ENCODE results near the gene KLF14. TPM values are rescaled to one million over a fixed set of nuclear protein-coding genes. Genes with fewer than 3 reads are reported as not detected.
"Not testable (repeated sequence)": the region's sequence is repeated elsewhere in the genome, so short reads cannot be mapped to it uniquely, and the experiment has no call there.

The KLF14 gene
- total RNA-seq, result not detected

DNA sequence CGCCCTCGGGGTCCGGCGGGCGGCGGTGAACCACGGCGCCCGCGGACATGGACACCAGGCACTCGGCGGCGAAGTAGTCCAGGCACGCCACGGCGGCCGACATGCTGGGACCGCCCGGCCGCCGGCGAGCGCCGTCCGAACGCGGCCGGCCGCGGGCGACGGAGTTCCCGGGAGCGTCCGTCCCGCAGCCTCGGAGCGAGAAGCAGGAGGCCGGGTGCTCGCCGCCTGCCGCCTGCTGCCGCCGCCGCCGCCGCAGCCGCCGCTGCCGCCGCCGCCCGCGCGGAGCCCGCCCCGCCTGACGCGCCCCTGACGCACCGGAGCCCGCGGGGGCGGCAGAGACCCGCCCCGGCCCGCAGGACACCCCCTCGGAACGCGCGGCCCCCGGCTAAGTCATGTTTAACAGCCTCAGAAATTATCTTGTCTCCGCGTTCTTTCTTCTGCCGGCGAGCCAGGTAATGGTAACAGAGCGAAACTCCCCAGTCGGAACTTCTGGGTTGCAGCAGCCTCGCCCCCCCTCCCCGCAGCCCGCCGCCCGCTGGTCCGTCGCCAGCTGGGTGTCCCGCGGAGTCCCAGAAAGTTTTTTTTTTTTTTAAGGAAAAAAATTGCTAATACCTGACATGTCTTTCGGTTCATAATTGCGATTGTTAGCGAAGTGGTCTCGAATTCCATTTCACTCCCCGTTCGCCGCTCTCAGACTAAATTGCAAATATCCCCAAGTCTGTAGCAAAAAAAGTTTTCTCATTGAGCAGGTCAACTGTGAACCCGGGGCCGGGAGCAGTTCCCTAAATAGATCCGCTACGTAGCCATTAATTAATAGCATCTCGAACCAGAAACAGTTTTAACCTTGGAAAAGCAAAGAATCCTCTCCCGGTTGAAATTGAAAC, at the start of gene KLF14:
Gene KLF14 (minus strand): TSS at position 277 of the 884 bp plus-strand sequence. CDS start 174 bp downstream, at position 103.
- ChIA-PET CTCF (interaction anchor here (1.0 kb wide), 1 partner anchor 24 kb away, joined by 3 read pairs; no protein-coding TSS in a partner anchor), POLR2A (no interaction called here)

DNA sequence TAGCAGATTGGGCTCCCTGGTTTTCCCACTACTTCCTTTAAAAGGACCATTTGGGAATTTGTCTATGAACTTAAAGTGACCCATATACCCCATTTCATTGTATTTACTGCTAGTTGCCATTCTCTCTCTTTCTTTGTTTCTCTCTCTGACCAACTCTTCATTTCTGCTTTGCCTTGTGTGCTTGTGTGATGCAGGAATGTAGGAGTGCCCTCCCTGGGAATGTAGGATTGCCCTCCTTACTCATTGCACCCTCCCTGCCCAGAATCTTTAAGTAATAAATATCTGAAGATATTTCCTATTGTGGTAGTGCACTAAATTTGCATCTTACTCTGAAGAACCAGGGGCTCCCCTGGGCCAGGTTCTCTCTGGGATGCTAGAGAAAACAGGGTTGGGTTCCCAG, 47.3 kb upstream of the KLF14 start:
- CTCF ChIA-PET, result no interaction called here
- POLR2A ChIA-PET, result no interaction called here

DNA sequence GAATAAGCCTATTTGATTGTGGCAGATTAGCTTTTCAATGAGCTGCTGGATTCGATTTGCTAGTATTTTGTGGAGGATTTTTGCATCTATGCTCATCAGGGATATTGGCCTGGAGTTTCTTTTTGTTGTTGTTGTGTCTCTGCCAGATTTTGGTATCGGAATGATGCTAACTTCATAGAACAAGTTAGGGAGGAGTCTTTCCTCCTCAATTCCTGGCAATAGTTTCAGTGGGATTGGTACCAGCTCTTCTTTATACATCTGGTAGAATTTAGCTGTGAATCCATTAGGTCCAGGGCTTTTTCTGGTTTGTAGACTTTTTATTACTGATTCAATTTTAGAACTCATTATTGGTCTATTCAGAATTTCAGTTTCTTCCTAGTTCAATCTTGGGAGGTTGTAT, 43.4 kb upstream of the KLF14 start:
- ChIA-PET CTCF (no interaction called here), POLR2A (no interaction called here)

DNA sequence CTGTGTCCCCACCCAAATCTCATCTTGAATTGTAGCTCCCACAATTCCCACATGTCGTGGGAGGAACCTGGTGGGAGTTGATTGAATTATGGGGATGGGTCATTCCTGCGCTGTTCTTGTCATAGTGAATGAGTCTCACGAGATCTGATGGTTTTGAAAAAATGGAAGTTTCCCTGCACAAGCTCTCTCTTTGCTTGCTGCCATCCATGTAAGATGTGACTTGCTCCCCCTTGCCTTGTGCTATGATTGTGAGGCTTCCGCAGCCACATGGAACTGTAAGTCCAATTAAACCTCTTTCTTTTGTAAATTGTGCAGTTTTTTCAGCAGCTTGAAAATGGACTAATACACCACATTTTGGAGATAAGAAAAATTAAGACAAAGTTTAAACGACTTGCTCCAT, 38.4 kb upstream of the KLF14 start:
- CTCF ChIA-PET, POLR2A ChIA-PET: not testable (repeated sequence)

DNA sequence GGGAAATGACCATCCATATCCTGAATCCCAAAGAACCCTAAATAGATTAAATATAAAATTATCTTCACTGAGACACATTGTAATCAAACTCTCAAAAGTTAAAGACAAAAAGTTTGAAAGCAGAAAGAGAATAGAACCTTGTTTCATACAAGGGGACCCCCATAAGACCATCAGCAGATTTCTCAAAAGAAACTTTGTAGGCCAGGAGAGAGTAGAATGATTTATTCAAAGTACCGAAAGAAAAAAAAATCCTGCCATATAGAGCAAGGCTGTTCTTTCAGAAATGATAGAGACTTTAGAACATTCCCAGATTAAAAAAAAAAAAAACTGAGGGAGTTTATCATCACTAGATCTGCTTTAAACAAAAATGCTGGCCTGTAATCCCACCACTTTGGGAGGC, 34.8 kb upstream of the KLF14 start:
- ChIA-PET POLR2A (no interaction called here), CTCF (no interaction called here)

DNA sequence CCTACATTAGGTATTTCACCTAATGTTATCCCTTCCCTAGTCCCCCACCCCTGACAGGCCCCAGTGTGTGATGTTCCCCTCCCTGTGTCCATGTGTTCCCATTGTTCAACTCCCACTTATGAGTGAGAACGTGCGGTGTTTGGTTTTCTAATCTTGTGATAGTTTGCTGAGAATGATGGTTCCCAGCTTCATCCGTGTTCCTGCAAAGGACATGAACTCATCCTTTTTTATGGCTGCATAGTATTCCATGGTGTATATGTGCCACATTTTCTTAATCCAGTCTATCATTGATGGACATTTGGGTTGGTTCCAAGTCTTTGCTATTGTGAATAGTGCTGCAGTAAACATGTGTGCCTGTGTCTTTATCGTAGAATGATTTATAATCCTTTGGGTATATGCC, 30.6 kb upstream of the KLF14 start:
- POLR2A ChIA-PET, CTCF ChIA-PET: not testable (repeated sequence)

DNA sequence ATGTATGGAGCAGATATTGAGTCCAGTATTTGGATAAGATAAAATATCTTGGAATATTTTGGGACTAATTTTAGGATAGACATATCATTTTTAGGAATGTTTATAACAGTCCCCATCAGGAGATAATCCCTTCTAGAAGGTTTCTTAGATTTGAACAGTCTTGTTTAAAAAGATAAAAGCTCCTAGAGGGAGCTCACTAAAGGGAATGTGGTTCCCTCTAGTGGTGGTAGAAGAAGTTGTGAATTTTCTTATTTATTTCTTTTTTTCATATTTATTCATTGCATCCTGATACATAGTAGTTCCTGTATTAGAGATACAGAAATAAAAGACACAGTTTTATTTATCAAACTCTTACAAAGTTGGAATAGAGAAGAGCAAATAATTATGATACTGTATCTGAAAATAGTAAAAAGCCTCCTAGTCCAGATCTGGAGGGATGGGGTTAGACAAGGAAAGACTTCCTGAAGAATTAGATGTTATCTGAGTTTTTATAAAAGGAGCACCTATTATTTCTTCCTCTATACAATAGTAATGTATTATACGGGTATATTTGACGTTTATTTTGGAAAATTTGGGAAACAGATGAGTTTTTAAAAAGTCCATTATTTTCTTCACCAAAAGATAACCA, 24.5 kb upstream of the KLF14 start:
- POLR2A ChIA-PET, result no interaction called here
- CTCF ChIA-PET, result interaction anchor here (0.6 to 1.3 kb wide), 6 partner anchors 25 to 689 kb away, joined by 3 to 8 read pairs (median 4); partner anchors contain the start of genes KLF14 and KLHDC10

DNA sequence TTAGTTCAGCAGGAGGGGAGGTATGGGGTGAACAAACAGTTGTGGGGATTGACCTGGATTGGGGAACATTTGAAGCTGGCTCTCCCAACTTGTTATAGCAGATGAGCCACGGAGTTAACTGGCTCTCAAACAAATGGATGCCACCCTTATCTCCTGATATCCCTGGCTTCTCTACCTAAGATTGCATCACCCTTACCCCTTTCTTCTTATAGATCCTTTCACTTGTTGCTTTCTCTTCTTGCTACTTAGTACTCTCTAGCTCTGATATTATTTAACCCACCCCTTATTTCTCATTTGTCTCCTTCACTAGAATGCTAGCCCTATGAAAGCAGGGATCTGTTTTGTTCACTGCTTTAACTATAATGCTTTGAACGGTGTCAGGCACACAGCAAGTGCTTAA, 22.3 kb upstream of the KLF14 start:
- POLR2A ChIA-PET, result no interaction called here
- CTCF ChIA-PET, result no interaction called here

DNA sequence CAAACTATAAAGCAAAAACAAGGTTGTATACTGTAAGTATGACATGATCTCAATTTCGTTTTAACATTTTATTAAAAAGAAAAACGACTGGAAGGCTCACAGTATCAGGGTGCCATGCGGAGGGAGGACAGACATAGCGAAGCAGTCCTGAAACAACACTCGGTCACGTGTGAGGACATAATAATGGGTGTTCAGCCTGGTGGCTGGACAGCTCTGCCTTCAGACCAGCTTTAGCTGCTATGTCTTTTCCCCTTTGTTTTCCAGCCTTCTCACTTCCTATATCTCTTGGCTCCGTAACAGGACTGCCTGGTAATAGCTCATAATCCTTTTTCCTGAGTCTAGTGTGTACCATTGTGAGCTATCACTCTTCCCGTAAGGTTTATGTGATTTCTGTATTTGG, 18.4 kb upstream of the KLF14 start:
- CTCF ChIA-PET, result no interaction called here
- POLR2A ChIA-PET, result no interaction called here

DNA sequence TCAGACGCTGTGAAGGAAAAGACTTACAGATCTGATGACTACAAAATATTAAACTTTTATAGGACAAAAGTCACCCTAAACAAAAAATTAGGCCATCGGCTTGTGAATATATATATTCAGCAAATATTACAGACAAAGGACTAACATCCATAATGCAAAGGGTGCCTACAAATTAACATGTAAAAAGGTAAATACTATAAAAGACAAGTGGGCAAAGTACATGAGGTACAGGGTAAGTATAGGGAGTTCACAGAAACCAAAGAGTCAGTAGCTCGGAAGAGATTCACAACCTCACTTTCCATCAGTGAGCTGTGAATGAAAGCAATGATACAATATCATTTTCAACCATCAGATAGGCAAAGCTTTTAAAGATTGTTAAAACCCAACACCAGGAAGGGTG, 16.7 kb upstream of the KLF14 start:
- CTCF ChIA-PET, result no interaction called here
- POLR2A ChIA-PET, result no interaction called here

DNA sequence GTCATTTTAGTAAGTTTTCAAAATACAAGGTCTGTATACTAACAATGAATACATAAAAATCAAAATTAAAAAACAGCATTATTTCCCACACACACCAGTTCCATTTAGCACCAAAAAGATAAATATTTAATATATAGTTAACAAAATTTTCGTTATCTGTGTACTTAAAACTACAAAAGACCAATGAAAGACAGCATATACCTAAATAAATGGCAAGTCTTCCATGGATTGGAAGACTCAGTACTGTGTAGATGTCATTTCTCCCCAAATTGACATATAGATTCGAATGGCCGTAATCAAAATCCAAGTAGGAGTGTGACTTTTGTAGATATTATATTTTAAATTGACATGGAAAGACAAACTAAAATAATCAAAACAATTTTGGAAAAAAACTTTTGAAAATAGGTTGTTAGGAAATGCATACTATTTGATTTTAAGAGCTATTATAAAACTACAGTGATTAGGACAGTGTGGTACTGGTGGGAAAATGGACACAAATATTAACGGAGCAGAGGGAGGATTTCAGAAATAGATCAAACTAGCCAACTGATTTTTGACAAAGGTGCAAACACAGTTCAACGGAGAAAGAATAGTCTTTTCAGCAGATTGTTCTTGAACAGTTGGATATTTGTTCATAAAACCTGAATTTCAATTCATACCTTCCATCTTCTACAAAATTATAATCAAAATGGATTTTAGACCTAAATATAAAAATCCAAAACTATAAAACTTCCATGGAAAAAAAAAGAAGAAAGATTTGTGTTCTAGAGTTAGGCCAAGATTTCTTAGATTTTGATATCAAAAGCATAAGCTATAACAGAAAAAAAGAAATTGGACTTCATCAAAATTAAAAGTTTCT, 14.8 kb upstream of the KLF14 start:
- ChIA-PET CTCF (no interaction called here), POLR2A (no interaction called here)

DNA sequence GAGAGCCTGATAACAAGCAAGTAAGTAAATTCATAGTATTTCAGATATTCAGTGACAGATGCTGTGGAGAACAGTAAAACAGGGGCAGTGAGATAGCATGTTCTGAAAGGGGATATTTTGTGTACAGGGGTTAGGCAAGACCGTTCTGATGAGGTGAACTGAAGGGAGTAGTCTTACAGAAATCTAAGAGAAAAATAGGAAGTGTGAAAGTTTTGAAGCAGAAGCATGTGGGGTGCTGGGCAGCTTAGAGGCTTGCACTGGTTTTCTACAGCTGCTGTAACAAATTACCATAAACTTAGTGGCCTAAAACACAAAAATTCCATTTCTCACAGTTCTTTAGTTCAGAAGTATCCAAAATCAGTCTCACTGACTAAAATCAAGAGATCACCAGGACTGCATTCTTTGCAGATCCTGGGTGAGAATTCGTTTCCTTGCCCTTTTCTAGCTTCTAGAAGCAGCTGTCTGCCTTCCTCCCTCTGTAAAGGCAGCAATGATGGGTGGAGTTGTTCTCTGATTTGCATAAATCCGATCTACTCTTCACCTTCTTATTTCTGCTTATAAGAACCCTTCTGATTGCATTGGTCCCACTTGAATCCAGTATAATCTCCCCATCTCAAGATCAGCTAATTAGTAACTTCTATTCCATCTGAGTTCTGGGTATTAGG, 7.5 kb upstream of the KLF14 start:
- CTCF ChIA-PET, result interaction anchor here (0.7 kb wide), 2 partner anchors 447 to 510 kb away, joined by 3 to 4 read pairs; no protein-coding TSS in a partner anchor
- POLR2A ChIA-PET, result no interaction called here

DNA sequence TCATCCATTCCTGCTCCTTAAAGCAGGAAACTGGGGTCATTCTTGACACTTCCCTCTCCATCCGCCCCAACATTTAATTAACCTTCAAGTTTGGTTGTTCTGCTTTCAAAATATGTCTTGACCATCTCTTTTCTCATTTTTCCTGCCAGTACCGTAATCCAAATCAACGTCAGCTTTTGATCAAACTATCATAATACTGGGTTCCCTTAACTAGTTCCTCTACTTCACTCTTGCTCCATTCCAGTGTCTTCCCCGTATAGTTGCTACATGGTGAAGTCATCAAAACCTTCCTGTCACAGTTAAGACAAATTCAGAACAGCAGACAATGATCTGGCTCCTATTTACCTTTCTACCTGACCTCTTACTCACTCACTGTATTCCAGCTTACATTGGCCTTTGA, 6.6 kb upstream of the KLF14 start:
- POLR2A ChIA-PET, result no interaction called here
- CTCF ChIA-PET, result interaction anchor here (0.7 to 0.8 kb wide), 2 partner anchors 47 to 446 kb away, joined by 3 read pairs; no protein-coding TSS in a partner anchor

DNA sequence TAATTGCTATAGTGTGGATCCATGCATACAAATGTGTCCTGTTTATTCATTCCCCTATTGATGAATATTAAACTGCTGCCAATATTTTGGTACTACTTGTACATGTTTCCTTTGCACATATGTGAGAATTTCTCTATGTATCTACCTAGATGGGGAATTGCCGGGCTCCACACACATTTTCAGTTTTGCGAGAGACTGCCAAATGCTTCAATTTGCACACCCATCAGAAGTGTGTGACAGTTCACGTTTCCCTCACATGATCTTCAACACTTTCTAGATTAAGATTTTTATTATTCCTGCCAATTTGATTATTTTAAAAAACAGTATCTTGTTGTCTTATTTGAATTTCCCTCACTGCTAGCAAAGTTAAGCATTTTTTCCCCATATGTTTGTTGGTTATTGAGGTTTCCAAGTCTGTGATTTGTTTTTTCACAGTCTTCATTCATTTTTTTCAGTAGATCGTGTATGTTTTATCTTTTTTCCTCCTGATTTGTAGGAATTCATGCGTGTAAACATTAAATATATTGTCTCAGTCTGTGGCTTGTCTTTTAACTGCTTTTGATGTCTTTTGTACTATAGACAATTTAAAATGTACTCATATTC, 2.4 kb upstream of the KLF14 start:
- ChIA-PET CTCF (no interaction called here), POLR2A (no interaction called here)

DNA sequence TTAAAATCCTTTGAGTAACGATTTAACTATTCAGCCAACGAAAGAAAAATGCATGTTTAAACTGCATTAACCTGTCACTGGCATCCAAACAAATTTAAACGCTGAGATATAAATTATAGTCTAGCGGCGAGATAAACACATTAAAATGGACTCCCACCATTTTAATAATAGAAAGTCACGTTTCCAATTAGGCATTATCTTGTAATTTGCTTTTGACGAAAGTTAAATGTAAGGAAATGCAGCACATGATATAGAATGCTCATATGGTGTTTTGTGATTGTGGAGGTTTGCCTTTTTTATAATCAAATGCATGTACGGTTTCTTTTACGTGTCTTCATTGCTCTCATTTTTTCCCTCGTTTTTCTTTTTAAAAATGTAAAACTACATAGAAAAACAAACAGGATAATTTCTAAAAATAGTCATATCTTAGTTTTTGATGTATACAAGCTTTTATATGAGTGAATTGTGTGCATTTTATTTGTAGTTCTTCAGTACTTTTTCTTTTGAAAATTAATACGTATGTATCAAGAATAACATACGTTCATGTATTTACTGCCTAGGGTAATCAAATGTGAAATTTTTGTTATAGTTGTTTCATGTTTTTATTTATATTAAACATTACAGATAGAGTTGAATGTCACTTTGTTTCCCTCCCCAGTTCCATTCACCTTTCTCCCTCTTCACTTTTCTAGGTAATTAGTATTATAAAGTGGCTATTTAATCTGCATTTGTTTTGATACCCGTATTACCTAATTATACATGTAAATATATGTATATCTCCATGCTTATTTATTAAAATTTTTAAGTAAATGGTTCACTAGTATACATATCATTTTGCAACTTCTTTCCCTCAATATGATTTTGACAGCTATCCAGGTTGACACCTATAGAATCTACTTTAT, 1.1 kb upstream of the KLF14 start:
- CTCF ChIA-PET, result no interaction called here
- POLR2A ChIA-PET, result interaction anchor here (0.6 kb wide), 1 partner anchor 21 kb away, joined by 8 read pairs; no protein-coding TSS in a partner anchor

DNA sequence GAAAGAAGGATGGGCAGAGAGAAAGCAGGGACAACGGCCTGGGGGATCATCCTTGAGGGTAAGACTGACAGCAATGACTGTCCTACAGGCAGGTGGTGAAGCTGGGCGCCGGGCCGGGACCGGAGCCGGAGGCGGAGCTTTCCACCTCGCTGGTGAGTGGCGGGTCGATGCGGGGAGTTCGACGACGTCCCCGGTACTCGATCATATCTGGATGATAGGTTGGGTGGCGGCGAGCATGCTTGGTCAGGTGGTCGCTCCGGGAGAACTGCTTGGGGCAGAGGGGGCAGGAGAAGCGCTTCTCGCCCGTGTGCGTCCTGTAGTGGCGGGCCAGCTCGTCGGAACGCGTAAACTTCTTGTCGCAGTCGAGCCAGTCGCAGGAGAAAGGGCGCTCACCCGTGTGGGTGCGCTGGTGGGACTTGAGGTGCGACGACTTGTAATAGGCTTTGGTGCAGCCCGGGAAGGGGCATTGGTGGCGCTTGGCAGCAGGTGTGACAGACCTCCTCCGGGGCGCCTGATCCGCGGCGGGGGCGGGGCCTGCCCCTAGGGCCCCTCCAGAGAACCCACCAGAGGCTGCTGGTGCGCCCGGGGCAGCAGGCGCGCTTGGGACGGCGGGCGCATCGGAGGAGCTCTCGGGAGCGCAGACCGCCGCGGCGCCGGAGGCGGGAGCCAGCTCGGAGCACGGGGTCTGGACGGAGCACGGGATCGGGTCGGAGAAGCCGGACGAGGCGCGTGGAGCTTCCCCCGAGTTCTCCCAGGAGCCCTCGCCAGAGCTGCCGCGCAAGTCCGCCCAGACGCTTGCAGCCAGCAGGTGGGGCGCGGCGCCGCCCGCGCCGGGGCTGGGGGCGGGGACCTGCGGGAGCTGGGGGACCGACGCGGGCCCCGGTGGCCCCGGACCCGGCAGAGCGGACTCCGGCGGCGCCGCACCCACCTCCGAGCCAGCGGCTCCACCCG, 752 bp downstream of the KLF14 start:
- POLR2A ChIA-PET, result no interaction called here
- CTCF ChIA-PET, result interaction anchor here (1.0 kb wide), 1 partner anchor 25 kb away, joined by 3 read pairs; no protein-coding TSS in a partner anchor

DNA sequence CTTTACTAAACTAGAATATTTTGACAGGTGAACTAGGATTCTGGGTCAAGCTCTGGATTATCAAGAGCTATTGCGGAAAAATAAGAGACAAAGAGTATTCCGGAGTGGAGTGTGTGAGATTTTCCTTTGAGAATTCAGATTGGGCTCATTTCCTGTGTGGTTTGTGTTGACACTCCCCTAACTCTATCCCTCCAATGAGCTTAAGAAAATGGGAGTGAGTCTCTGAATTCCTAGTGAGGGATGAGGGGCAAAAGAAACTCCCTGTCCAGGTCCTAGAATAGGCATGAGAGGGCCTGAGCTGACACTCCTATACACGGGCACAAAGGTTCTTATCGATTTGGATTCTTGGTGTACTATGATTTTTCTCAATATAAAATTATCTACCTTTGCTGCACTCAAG, 10.2 kb downstream of the KLF14 start:
- CTCF ChIA-PET, result no interaction called here
- POLR2A ChIA-PET, result no interaction called here

Measured in activated CD8-positive, alpha-beta memory T cell treated with anti-CD3 and anti-CD28 coated beads for 36 hours (primary cell).